ENCODE data around the gene CAPZA2. TPM values are rescaled to one million over a fixed set of nuclear protein-coding genes. Genes with fewer than 3 reads are reported as not detected.

The CAPZA2 gene
- polyA plus RNA-seq, 1 experiment, result 188 TPM

DNA sequence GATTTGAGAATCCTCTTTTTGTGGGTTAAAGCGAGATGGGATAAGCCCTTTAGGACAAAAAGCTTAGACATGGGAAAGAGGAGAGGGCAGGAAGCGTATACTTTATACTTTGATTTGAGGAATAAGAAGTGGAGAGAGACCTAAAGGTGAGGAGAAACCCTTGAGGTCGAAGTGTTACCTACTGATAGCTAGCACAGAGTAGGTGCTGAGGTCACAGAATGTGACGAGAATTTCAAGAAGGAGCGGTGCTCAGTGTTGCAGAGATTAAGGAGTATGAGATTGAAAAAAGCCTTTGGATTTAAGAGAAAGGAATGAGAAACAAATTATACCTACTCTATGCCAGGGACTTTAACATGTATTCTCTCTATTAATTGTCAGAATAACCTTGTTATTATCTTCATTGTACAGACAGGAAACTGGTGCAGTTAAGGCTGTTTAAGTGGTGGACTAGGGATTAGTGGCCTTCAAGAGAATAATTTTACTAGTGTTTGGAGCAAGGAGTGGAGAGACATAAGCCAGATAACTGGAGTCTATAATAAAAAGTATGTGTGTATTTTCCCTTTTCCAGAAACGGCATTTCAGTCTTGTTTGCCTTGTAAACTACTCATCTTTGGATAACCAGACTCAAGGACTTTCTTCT, 8.8 kb downstream of the CAPZA2 start:
- no peaks in the 10 kb centered on the region for H3K9me3 ChIP-seq (ENCODE audit: control insufficient read depth, insufficient read depth, low read length)
- TF ChIP-seq, protein P1, sequence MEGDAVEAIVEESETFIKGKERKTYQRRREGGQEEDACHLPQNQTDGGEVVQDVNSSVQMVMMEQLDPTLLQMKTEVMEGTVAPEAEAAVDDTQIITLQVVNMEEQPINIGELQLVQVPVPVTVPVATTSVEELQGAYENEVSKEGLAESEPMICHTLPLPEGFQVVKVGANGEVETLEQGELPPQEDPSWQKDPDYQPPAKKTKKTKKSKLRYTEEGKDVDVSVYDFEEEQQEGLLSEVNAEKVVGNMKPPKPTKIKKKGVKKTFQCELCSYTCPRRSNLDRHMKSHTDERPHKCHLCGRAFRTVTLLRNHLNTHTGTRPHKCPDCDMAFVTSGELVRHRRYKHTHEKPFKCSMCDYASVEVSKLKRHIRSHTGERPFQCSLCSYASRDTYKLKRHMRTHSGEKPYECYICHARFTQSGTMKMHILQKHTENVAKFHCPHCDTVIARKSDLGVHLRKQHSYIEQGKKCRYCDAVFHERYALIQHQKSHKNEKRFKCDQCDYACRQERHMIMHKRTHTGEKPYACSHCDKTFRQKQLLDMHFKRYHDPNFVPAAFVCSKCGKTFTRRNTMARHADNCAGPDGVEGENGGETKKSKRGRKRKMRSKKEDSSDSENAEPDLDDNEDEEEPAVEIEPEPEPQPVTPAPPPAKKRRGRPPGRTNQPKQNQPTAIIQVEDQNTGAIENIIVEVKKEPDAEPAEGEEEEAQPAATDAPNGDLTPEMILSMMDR (IDR thresholded peaks at IDR 0.05; ENCODE audit: low read depth, low read length), result no peak
- no peaks in the 10 kb centered on the region for H3K27me3 ChIP-seq (ENCODE audit: control insufficient read depth, insufficient read depth, low read length)
- no peak for DNase-seq (ENCODE audit: low read depth, low spot score)
- H3K4me3 ChIP-seq (ENCODE audit: low read depth, low read length), result no peak overlapping the region
- ChIA-PET CTCF (no interaction called here), POLR2A (no interaction called here)
- no peak overlapping the region for H3K27ac ChIP-seq (ENCODE audit: low read depth, low read length)

DNA sequence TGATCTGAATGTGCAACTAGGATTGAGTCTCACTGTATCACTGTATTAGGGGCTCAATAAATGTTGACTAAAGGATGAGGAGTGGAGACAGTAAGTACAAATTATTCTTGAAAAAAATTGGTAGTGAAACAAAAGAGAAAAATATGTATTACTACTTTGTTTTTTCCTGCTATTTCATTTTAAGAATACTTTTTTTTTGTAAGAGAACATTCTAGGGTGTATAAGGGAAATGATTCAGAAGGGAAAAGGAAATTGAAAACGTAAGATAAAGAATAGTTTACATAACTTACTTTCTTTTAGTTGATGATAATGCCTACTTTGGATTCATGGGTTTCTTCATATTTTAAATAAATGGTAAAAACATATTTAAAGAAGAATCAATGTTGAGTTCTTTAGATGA, 9.6 kb downstream of the CAPZA2 start:
- H3K4me3 ChIP-seq (ENCODE audit: low read depth, low read length), result no peak overlapping the region
- no peaks in the 10 kb centered on the region for H3K27me3 ChIP-seq (ENCODE audit: control insufficient read depth, insufficient read depth, low read length)
- ChIA-PET POLR2A (no interaction called here), CTCF (no interaction called here)
- DNase-seq (ENCODE audit: low read depth, low spot score), result no peak
- no peaks in the 10 kb centered on the region for H3K9me3 ChIP-seq (ENCODE audit: control insufficient read depth, insufficient read depth, low read length)
- TF ChIP-seq, protein P1 (IDR thresholded peaks at IDR 0.05; ENCODE audit: low read depth, low read length), result no peak
- no peak overlapping the region for H3K27ac ChIP-seq (ENCODE audit: low read depth, low read length)

DNA sequence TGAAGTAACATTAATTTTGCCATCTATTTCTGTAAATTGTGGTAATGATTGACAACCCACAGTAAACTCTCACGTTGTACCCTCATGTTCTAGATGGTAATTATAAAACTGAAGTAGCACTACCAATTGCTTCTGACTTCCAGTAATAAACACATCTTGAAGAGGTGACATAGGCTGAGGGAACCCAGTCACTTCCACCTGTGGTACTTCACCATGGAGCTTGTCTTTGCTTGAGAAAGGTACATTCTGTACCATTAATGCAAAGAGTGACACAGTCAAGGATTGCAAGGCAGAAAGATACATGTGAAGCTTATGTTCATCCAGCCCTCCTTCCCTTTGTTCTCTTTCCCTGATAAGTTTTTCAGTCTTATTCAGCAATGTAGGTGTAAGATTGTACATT, 11.2 kb downstream of the CAPZA2 start:
- ChIA-PET POLR2A (no interaction called here), CTCF (no interaction called here)
- DNase-seq (ENCODE audit: low read depth, low spot score), result no peak
- no peaks in the 10 kb centered on the region for H3K27me3 ChIP-seq (ENCODE audit: control insufficient read depth, insufficient read depth, low read length)
- H3K4me3 ChIP-seq (ENCODE audit: low read depth, low read length), result no peak overlapping the region
- H3K27ac ChIP-seq (ENCODE audit: low read depth, low read length), result no peak overlapping the region
- TF ChIP-seq, protein P1 (IDR thresholded peaks at IDR 0.05; ENCODE audit: low read depth, low read length), result no peak
- no peaks in the 10 kb centered on the region for H3K9me3 ChIP-seq (ENCODE audit: control insufficient read depth, insufficient read depth, low read length)

DNA sequence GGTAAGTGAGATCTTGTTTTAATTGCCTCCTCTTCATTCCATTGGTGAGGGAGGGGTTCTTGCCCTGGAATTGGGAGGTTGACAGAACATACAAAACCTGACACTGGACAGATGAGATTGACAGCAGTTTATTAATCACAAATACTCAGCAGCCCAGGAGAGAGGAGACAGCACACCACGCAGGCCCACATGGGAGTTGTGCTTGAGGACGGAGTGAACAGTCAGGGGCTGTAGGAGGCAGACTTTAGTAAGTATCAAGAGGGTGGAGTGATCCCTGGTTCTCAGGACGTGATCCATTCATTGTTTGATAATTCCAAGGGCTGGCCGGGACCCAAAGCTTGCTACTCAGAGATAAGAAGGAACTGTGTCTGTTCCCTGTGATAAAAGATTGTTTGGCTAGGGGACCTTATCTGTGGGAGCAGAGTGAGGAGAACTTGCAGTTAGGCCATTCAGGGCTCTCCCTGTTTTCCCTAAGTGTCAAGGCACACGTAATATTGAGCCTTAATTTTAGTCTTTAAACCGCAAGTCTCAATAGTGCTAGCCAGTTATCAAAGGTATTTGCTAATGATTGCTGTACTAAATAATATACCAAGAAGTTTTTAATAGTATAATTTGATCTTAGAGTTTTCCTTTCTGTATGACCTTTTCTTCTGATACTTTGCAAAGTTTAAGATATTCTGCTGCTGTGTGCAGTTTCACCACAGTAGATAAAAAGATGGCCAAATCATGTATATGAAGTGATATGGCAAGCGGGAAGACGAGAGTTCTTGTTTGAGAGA, 14.5 kb downstream of the CAPZA2 start:
- ChIA-PET CTCF (no interaction called here), POLR2A (no interaction called here)
- H3K9me3 ChIP-seq (ENCODE audit: control insufficient read depth, insufficient read depth, low read length), result no peaks in the 10 kb centered on the region
- no peaks in the 10 kb centered on the region for H3K27me3 ChIP-seq (ENCODE audit: control insufficient read depth, insufficient read depth, low read length)
- no peak overlapping the region for H3K4me3 ChIP-seq (ENCODE audit: low read depth, low read length)
- no peak for DNase-seq (ENCODE audit: low read depth, low spot score)
- no peak overlapping the region for H3K27ac ChIP-seq (ENCODE audit: low read depth, low read length)
- TF ChIP-seq, protein P1 (IDR thresholded peaks at IDR 0.05; ENCODE audit: low read depth, low read length), result no peak

DNA sequence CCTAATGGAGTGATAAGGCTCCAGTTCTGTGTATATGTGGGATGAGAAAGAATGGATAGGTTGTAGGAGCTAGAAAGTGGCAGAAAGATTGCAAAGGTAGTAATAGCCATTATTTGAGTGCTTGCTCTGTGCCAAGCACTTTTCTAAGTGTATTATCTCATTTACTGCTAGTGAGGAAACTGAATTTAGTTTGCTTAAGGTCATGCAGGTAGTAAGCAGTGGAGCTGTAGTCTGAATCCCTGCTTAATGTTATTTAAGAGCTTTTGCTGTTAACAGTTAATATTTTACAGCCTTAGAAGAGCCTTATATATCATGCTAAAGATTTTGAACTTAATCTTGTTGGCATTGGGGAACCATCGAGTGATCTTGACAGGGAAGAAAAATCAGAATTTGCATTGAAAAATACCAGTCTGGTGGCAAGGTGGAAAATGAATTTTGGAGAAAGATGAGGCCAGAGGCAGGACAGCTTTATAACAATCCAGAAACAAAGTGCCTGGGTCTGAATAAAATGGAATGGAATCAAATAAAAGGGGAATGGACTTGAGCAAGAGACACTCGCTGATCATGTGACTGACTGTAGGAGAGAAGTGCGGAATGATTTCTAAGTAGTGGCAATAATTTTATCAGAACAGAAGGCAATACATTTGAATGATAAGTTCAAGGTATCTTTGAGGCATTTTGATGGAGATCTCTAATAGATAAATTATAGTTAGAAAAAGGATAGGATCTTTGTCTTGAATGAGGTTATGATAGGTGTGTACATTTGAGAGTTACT, 15.2 kb downstream of the CAPZA2 start:
- no peak overlapping the region for H3K4me3 ChIP-seq (ENCODE audit: low read depth, low read length)
- H3K27me3 ChIP-seq (ENCODE audit: control insufficient read depth, insufficient read depth, low read length), result no peaks in the 10 kb centered on the region
- no peak for DNase-seq (ENCODE audit: low read depth, low spot score)
- H3K9me3 ChIP-seq (ENCODE audit: control insufficient read depth, insufficient read depth, low read length), result no peaks in the 10 kb centered on the region
- TF ChIP-seq, protein P1 (IDR thresholded peaks at IDR 0.05; ENCODE audit: low read depth, low read length), result no peak
- H3K27ac ChIP-seq (ENCODE audit: low read depth, low read length), result no peak overlapping the region
- CTCF ChIA-PET, result no interaction called here
- POLR2A ChIA-PET, result no interaction called here
